Heart left ventricle (tissue), 16 donors: ENCODE measurements around the gene FAM120B. TPM values are rescaled to one million over a fixed set of nuclear protein-coding genes. Genes with fewer than 3 reads are reported as not detected.

Experiments used
- ATAC-seq, 4 donors: fragments of 200-7000 bp; cut with Tn5 transposase; one replicate each; pipeline ENCODE4 v1.9.1; 2020 to 2022; ENCODE audit warnings: moderate library complexity in 4 of 4, mild to moderate bottlenecking in 3 of 4, moderate number of reproducible peaks in 1 of 4
- DNase-seq, 5 donors: peaks; one replicate each; pipeline ENCODE4 v3.0.0-alpha.2; 2020
- H3K27ac ChIP-seq, 12 donors: fragments of 200-600 bp; sonication (generic) in 4 of 12; one replicate each; pipeline versions ENCODE4 v1.5.0 to v1.8.0; 2016 to 2022; ENCODE audit warnings: mild to moderate bottlenecking in 2 of 12
- H3K27me3 ChIP-seq, 9 donors: fragments of 200-600 bp; sonication (generic) in 2 of 9; one replicate each; pipeline versions ENCODE4 v1.5.1 to v1.8.0; 2016 to 2022; ENCODE audit warnings: mild to moderate bottlenecking in 3 of 9
- H3K36me3 ChIP-seq, 9 donors: fragments of 200-600 bp; sonication (generic) in 2 of 9; one replicate each; pipeline versions ENCODE4 v1.5.0 to v1.8.0; 2018 to 2022; ENCODE audit warnings: mild to moderate bottlenecking in 2 of 9
- H3K4me1 ChIP-seq, 12 donors: fragments of 200-600 bp; sonication (generic) in 4 of 12; one replicate each; pipeline versions ENCODE4 v1.5.0 to v1.8.0; 2016 to 2022; ENCODE audit warnings: mild to moderate bottlenecking in 3 of 12
- H3K4me3 ChIP-seq, 12 donors: fragments of 200-600 bp; sonication (generic) in 4 of 12; one replicate each; pipeline versions ENCODE4 v1.5.0 to v1.8.0; 2017 to 2022; ENCODE audit warnings: mild to moderate bottlenecking in 9 of 12, moderate library complexity in 4 of 12
- H3K9me3 ChIP-seq, 12 donors: fragments of 200-600 bp; sonication (generic) in 4 of 12; one replicate each; pipeline versions ENCODE4 v1.5.0 to v1.8.0; 2016 to 2022; ENCODE audit warnings: mild to moderate bottlenecking in 1 of 12
- CTCF ChIP-seq, 12 donors: fragments of 200-600 bp; sonication (generic) in 4 of 12; IDR thresholded peaks; one replicate each; pipeline versions ENCODE4 v1.5.0 to v1.8.0; 2018 to 2022; ENCODE audit warnings: antibody characterized with exemption in 12 of 12, mild to moderate bottlenecking in 5 of 12
- POLR2A ChIP-seq, 2 donors: fragments of 450-650 bp; IDR thresholded peaks; one replicate each; pipeline ENCODE4 v1.6.1; 2017; ENCODE audit warnings: antibody characterized with exemption in 2 of 2, mild to moderate bottlenecking in 2 of 2, moderate library complexity in 2 of 2
- WGBS, 4 donors: extraction: QIAGEN DNeasy Blood & Tissue Kit in 2 of 4; methylation state at CpG; one replicate each; pipeline versions ENCODE4 v1.1.5 to v1.1.7; 2013 to 2018; 5-methylcytosine and 5-hydroxymethylcytosine counted together
- intact Hi-C, 10 donors: fragments of 100-400 bp; cut with DNase I; formaldehyde crosslinking; loops; one replicate each; pipeline versions ENCODE4 v1.11.1 to v1.14.2; 2022
- polyA plus RNA-seq, 2 donors: library from polyadenylated mRNA; stranded (reverse); fragments of 200-250 nt; gene quantifications; one replicate each; pipeline ENCODE4 v1.2.3, GENCODE V29; 2013
- total RNA-seq, 9 donors: library from RNA; depleted of rRNA in 2 of 9; stranded (reverse); fragments of >200 nt in 2 of 9; fragmentation: NEBNext Ultra II Directional in 3 of 9; extraction: Animal tissue kit (Norgen Biotek cat#: 25700) in 3 of 9; gene quantifications; one replicate each; pipeline versions ENCODE4 v1.1.0 to v1.2.4, GENCODE V29; 2016 to 2023
- donor health status: ischemic (EF 13 %, LVEDD 7.1; RV severe dilation, severe dysfunction).
- donor health status: healthy with polysubstance abuse.
- donor health status: DM: no; HTN: yes; CAD: no.
- donor health status: DM: no; HTN: no; CAD: no.
- donor health status: ischemic (EF 25% LVEDD 6.9; RV normal size, moderate dysfunction).
- donor health status: ischemic (EF 25% LVEDD 5.7; RV mildly dilated, moderate dysfunction).
- donor health status: healthy.
- donor health status: DM: yes; HTN: yes; CAD: no.
- donor health status: ischemic (EF 35%, LVEDD 5.7; RV mildly dilated, moderate dysfunction).
- donor health status: nonischemic (EF 11% LVEDD 7.7; RV severe dilation, severe dysfunction).
- donor health status: DM: yes; HTN: yes; CAD: no.
- donor health status: PGD.
- donor health status: ischemic (EF 29% LVEDD 5.4; RV normal size, mild dysfunction).
- donor health status: nonischemic (EF 23%, LVEDD 6.1; RV moderate dilation, normal function).

Gene FAM120B
- total and polyA plus RNA-seq, 11 donors = 6.6 to 29.4 (median 18.5) TPM

- Histone ChIP-seq H3K27me3 (no peaks in the 10 kb centered on the region), H3K9me3 (no peaks in the 10 kb centered on the region), H3K4me3 (no peak overlapping the region), H3K36me3 (peaks cover 0 to 82% (median 64%) of the 10 kb centered on the region in 9 donors), H3K27ac (no peak overlapping the region), H3K4me1 (no peaks in the 10 kb centered on the region)
- TF ChIP-seq POLR2A (IDR thresholded peaks at IDR 0.05) (no peak), CTCF (IDR thresholded peaks at IDR 0.05) (no peak)
- no peak for DNase-seq
- no peak for ATAC-seq
- 86 to 90% (median 88%) methylated on average over 13 of the region's 13 CpGs for WGBS, 4 donors
- intact Hi-C loops = no loop called here
Measured at GRCh38 chr6:170402318-170403040, 95.9 kb downstream of the FAM120B start.

DNA sequence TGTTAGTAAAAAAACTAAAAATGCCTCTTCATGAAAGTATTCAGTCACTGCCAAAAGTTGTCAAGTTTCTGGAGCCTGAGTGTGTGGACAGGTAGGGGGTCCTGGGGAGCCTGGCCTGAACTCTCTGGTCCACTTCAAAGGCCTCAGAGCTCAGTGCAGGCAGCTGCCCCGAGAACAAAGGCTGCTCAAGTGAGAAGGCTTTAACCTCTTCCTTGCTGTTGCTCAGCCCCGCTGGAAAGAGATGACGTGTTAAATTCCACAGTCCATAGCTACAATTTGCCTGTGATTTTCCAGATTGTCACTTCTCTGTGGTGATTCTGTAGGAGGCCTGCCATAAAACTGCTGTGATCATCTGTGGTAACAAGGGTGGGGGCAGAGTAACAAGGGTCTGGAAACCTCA lies 96.9 kb downstream of the FAM120B start:
- TF ChIP-seq CTCF (IDR thresholded peaks at IDR 0.05) (no peak), POLR2A (IDR thresholded peaks at IDR 0.05) (no peak)
- H3K27ac ChIP-seq = no peak overlapping the region
- H3K9me3 ChIP-seq = no peaks in the 10 kb centered on the region
- no peak for ATAC-seq
- no peaks in the 10 kb centered on the region for H3K4me1 ChIP-seq
- no peak for DNase-seq
- WGBS, 4 donors = 61 to 75% (median 68%) methylated on average over 3 of the region's 3 CpGs
- intact Hi-C loops = no loop called here
- no peaks in the 10 kb centered on the region for H3K27me3 ChIP-seq
- no peak overlapping the region for H3K4me3 ChIP-seq
- H3K36me3 ChIP-seq = peaks cover 0 to 78% (median 58%) of the 10 kb centered on the region in 9 donors

DNA sequence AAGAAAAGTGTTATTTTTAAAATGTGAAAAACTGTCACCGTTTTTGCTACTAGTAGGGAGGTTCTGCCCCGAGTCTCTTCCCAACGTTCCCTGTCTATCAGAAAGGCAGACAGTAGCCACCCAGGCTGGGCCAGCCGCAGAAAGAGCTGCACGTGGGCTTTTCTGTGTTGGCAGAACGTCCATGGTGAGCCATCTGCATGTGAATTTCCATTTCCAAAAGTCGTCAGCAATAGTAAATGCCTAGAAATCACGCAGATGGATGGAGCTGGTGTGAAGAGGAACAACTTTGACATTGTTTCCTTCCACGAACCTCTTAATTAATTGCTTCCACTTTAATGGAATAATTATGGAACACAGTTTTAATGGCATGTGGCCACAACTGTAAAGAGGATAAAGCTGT lies 97.5 kb downstream of the FAM120B start:
- no peak overlapping the region for H3K4me3 ChIP-seq
- no peak for DNase-seq
- no peak overlapping the region for H3K27ac ChIP-seq
- H3K4me1 ChIP-seq = no peaks in the 10 kb centered on the region
- no peaks in the 10 kb centered on the region for H3K9me3 ChIP-seq
- TF ChIP-seq CTCF (IDR thresholded peaks at IDR 0.05) (no peak), POLR2A (IDR thresholded peaks at IDR 0.05) (no peak)
- WGBS, 4 donors = 71 to 73% (median 72%) methylated on average over 9 of the region's 9 CpGs
- H3K27me3 ChIP-seq = no peaks in the 10 kb centered on the region
- ATAC-seq = no peak
- H3K36me3 ChIP-seq = peaks cover 0 to 74% (median 56%) of the 10 kb centered on the region in 9 donors
- intact Hi-C loops = no loop called here

DNA sequence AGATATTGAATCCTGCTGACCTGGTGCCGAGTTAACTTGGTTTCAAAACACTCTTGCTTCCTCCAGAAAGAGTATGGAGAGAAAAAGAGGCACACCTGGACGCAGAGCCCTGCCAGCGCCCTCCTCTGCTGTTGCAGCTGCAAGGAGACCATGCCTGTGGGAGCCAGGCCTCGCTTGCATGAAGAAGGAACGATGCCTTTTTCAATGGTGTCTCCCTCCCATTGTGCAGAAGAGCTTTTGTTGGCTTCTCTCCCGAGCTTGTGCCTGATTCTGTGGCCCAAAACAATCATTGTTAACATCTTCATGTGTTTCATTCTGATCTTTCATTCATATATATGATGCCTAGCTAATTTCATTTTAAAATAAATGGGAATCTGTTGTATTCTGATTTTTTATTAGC lies 98.1 kb downstream of the FAM120B start:
- 84 to 92% (median 89%) methylated on average over 6 of the region's 6 CpGs for WGBS, 4 donors
- Histone ChIP-seq H3K4me1 (no peaks in the 10 kb centered on the region), H3K9me3 (no peaks in the 10 kb centered on the region), H3K27ac (no peak overlapping the region), H3K27me3 (no peaks in the 10 kb centered on the region), H3K4me3 (no peak overlapping the region), H3K36me3 (peaks cover 0 to 73% (median 56%) of the 10 kb centered on the region in 9 donors)
- TF ChIP-seq CTCF (IDR thresholded peaks at IDR 0.05) (no peak), POLR2A (IDR thresholded peaks at IDR 0.05) (no peak)
- intact Hi-C loops = no loop called here
- no peak for DNase-seq
- ATAC-seq = no peak
